K562 treated with DMSO at 1 percent for 48 hours (cell line): ENCODE results near the gene UBE2G1. TPM values are rescaled to one million over a fixed set of nuclear protein-coding genes. Genes with fewer than 3 reads are reported as not detected.

ENCODE experiments used
- total RNA-seq: library from RNA; unstranded; fragments of 300-600 nt; gene quantifications from 2 replicates; pipeline ENCODE4 v1.2.3, GENCODE V29; 2022; ENCODE audit warnings: low replicate concordance; ENCODE audit errors: extremely low read depth

Gene UBE2G1, protein sequence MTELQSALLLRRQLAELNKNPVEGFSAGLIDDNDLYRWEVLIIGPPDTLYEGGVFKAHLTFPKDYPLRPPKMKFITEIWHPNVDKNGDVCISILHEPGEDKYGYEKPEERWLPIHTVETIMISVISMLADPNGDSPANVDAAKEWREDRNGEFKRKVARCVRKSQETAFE
- not detected in 2 replicates for total RNA-seq

DNA sequence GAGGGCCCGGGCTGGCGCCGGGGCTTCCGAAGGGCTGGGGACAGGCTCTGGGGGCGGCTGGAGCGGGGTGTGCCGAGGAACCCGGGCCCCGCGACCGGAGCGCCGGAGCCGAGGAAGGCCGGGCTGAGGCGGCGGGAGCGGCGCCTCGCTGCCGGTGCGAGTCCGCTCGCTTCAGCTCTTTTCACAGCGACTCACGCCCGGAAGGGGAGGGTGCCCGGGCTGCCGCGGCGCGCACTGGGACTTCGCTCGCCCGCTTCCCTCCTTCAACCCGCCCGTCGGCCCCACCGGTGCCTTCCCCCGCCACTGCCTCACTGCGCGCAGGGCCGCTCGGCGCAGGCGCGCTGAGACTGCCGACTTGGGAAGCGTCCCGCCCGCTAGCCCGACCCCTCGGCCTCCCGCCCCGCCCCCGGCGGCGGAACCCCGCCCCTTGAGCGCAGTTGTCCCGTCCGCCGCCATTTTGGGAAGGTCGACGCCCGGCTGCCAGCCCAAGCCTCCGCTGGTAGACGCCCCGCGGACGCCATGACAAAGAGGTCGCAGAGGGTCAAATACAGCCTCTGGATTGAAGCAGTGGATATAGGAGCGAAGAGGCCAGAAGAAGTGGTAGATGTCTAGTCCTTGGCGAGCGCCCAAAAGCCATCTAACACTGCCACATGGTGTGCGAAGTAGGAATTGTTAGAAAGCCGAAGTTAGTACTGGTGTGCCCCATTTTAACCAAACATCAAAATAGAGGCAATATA, at the start of gene UBE2G1:
TSS of gene UBE2G1 (minus strand) at position 349 of the 737 bp plus-strand sequence. CDS start 359 bp downstream, outside the sequence.

DNA sequence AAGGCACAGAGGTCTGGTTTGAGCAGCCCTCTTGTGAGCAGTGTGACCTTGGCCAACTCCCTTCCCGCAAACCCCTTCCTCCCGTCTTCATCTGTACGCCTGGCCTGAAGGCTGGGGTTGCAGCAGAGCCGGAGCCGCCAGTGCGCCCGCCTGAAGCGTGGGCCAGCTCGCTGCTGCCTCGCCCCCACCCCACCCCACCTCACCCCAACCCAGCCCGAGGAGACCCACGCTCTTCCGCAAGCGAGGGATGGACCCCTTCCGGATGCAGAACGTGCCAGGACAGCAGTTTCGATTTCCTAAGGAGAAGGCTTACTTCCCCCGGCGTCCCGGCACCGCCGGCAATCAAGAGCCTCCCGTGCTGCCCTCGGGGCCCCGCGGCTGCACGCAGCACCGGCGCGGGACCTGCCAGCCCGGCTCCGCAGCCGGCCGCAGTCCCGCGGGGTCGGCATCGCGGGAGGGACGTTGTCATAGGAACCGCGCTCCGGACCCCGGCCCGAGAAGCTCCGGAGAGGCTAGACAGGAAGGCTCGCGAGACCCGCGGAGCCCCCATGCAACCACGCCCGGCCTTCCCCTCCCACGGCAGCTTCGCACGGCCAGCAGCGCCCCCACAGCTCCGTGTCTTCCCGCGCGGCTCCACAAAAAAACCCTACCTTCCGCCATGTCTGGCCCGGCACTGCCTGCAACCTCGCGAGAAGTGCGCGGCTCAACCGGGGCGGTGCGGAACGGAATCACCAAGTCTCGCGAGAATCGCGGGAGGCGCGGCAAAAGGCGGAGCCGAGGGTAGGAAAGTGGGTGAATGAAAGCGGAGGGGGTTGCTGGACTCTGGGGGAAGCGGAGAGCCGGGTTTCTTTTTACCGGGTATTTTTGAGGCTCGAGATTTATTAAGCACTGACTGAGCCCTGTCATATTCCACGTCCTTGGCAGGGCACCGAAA, 102.9 kb downstream of the UBE2G1 start, which contains the start of gene ANKFY1:
TSS of gene ANKFY1 (minus strand) at position 698 of the 934 bp plus-strand sequence. CDS start at position 660, 38 bp downstream.

Other genes starting within 250 kb of the UBE2G1 start
- not detected in 2 replicates for gene ZZEF1, start 223.6 kb downstream of the UBE2G1 start, total RNA-seq
- gene CYB5D2, start 223.5 kb downstream of the UBE2G1 start, total RNA-seq = not detected in 2 replicates
- not detected in 2 replicates for gene ANKFY1, start 102.7 kb downstream of the UBE2G1 start, total RNA-seq
- gene SPNS3, start 67.3 kb upstream of the UBE2G1 start, total RNA-seq = not detected in 2 replicates
- gene SPNS2, start 132.2 kb upstream of the UBE2G1 start, total RNA-seq = not detected in 2 replicates
- gene MYBBP1A, start 188.7 kb upstream of the UBE2G1 start, total RNA-seq = not detected in 2 replicates
- not detected in 2 replicates for gene GGT6, start 193.9 kb upstream of the UBE2G1 start, total RNA-seq
- gene SMTNL2, start 217.9 kb upstream of the UBE2G1 start, total RNA-seq = not detected in 2 replicates